H1 (cell line): ENCODE measurements around the gene SRRM3. TPM values are rescaled to one million over a fixed set of nuclear protein-coding genes. Genes with fewer than 3 reads are reported as not detected.

Source experiments
- CTCF ChIA-PET: fragments of 300-600 bp; sonication (Branson Sonifier 250); formaldehyde crosslinking; loops from one replicate; lab custom pipeline; 2021; ENCODE audit not compliant: partially characterized antibody; lab: Charles Lee
- POLR2A ChIA-PET: fragments of 300-600 bp; sonication (Branson Sonifier 250); formaldehyde crosslinking; loops from one replicate; lab custom pipeline; 2021; ENCODE audit warnings: inconsistent platforms; ENCODE audit not compliant: partially characterized antibody; lab: Charles Lee
- DNase-seq, 2 experiments: peaks; one replicate each; pipeline versions ENCODE4 v3.0.0 to v3.0.0-alpha.2; 2010 to 2022; ENCODE audit warnings: low spot score in 2 of 2, low read depth in 1 of 2, mixed read lengths in 1 of 2
- FAIRE-seq: peaks from 2 replicates; lab custom pipeline; 2011; peaks lifted over from hg19 to GRCh38; lab: Jason Lieb, UNC
- H2AFZ ChIP-seq: 2 replicates; pipeline ENCODE4 v1.8.1; 2012; ENCODE audit warnings: low read length, inconsistent platforms
- H2AK5ac ChIP-seq: 2 replicates; pipeline ENCODE4 v1.6.1; 2013; ENCODE audit warnings: low read depth, low read length
- H2BK120ac ChIP-seq: replicated peaks from 2 replicates; pipeline ENCODE3; 2013; ENCODE audit warnings: low read depth, low read length, inconsistent platforms
- H2BK12ac ChIP-seq: 2 replicates; pipeline ENCODE4 v1.6.1; 2013; ENCODE audit warnings: low read depth, low read length
- H2BK15ac ChIP-seq: 2 replicates; pipeline ENCODE4 v1.6.1; 2013; ENCODE audit warnings: low read length
- H2BK20ac ChIP-seq: 2 replicates; pipeline ENCODE4 v1.6.1; 2013; ENCODE audit warnings: low read length
- H2BK5ac ChIP-seq: 2 replicates; pipeline ENCODE4 v1.6.1; 2013; ENCODE audit warnings: low read depth, low read length
- H3K14ac ChIP-seq: 2 replicates; pipeline ENCODE4 v1.6.1; 2013; ENCODE audit warnings: inconsistent platforms; ENCODE audit not compliant: insufficient read length
- H3K18ac ChIP-seq: 2 replicates; pipeline ENCODE4 v1.6.1; 2013; ENCODE audit warnings: low read length; ENCODE audit errors: extremely low read depth
- H3K23ac ChIP-seq: 2 replicates; pipeline ENCODE4 v1.6.1; 2013; ENCODE audit warnings: inconsistent platforms; ENCODE audit not compliant: insufficient read length
- H3K23me2 ChIP-seq: 2 replicates; pipeline ENCODE4 v1.6.1; 2013; ENCODE audit warnings: low read depth, low read length
- H3K27ac ChIP-seq: 2 replicates; pipeline ENCODE4 v1.6.1; 2011; ENCODE audit warnings: low read depth, low read length, inconsistent platforms
- H3K27me3 ChIP-seq, 4 experiments: replicated peaks in 1 of 4; 1 replicate in 1 of 4; 2 replicates in 3 of 4; pipeline versions ENCODE4 v1.6.1 to v1.8.1; 2011 to 2013; ENCODE audit warnings: low read length in 3 of 4, mild to moderate bottlenecking in 3 of 4, inconsistent platforms in 2 of 4, mixed read lengths in 2 of 4, moderate library complexity in 1 of 4; ENCODE audit not compliant: control insufficient read depth in 3 of 4, insufficient read depth in 3 of 4; ENCODE audit errors: extremely low read depth in 1 of 4
- H3K36me3 ChIP-seq, 4 experiments: 2 replicates each; pipeline versions ENCODE4 v1.6.1 to v1.8.1; 2011 to 2013; ENCODE audit warnings: mild to moderate bottlenecking in 4 of 4, low read length in 3 of 4, moderate library complexity in 2 of 4, control low read depth in 1 of 4, inconsistent platforms in 1 of 4; ENCODE audit not compliant: insufficient read depth in 4 of 4, control insufficient read depth in 2 of 4
- H3K4ac ChIP-seq: replicated peaks from 2 replicates; pipeline ENCODE3; 2013; ENCODE audit warnings: low read length, low read depth, mixed read lengths, inconsistent platforms; ENCODE audit not compliant: insufficient read length
- H3K4me1 ChIP-seq, 4 experiments: replicated peaks in 1 of 4; 1 replicate in 1 of 4; 2 replicates in 3 of 4; pipeline versions ENCODE4 v1.6.1 to v1.8.1; 2011 to 2013; ENCODE audit warnings: low read length in 3 of 4, inconsistent platforms in 2 of 4, mixed read lengths in 1 of 4; ENCODE audit not compliant: insufficient read depth in 4 of 4, control insufficient read depth in 3 of 4
- H3K4me2 ChIP-seq, 2 experiments: 2 replicates each; pipeline versions ENCODE4 v1.6.1 to v1.8.1; 2011 to 2013; ENCODE audit warnings: low read depth in 2 of 2, low read length in 2 of 2, control low read depth in 1 of 2, inconsistent platforms in 1 of 2, mild to moderate bottlenecking in 1 of 2; ENCODE audit not compliant: insufficient read depth in 1 of 2
- H3K4me3 ChIP-seq, 4 experiments: fragments of 200-600, 300-600 bp in 1 of 4; sonication (generic), shearing (Covaris generic), sonication (Bioruptor Twin) in 1 of 4; 2 replicates each; pipeline versions ENCODE4 v1.5.1 to v1.8.1; 2011 to 2016; ENCODE audit warnings: low read length in 4 of 4, low read depth in 3 of 4, control low read depth in 2 of 4, inconsistent platforms in 2 of 4, mild to moderate bottlenecking in 2 of 4, mixed read lengths in 1 of 4, moderate library complexity in 1 of 4; ENCODE audit not compliant: insufficient read depth in 2 of 4; ENCODE audit errors: extremely low read depth in 1 of 4
- H3K56ac ChIP-seq: replicated peaks from 2 replicates; pipeline ENCODE3; 2013; ENCODE audit warnings: low read depth, mild to moderate bottlenecking, mixed read lengths, low read length, inconsistent platforms; ENCODE audit not compliant: insufficient read length
- H3K79me1 ChIP-seq: 2 replicates; pipeline ENCODE4 v1.6.1; 2013; ENCODE audit warnings: low read depth, low read length, control low read depth
- H3K79me2 ChIP-seq, 2 experiments: 2 replicates each; pipeline versions ENCODE4 v1.6.1 to v1.8.1; 2012 to 2013; ENCODE audit warnings: low read length in 2 of 2, mild to moderate bottlenecking in 2 of 2, inconsistent platforms in 1 of 2; ENCODE audit not compliant: insufficient read depth in 2 of 2, control insufficient read depth in 1 of 2
- H3K9ac ChIP-seq, 4 experiments: replicated peaks in 1 of 4; 1 replicate in 1 of 4; 2 replicates in 3 of 4; pipeline versions ENCODE4 v1.6.1 to v1.8.1; 2011 to 2013; ENCODE audit warnings: low read depth in 3 of 4, low read length in 3 of 4, control low read depth in 2 of 4, mild to moderate bottlenecking in 2 of 4, moderate library complexity in 2 of 4, inconsistent platforms in 1 of 4; ENCODE audit errors: extremely low read depth in 1 of 4
- H3K9me3 ChIP-seq, 2 experiments: 2 replicates each; pipeline versions ENCODE4 v1.6.1 to v1.8.1; 2012 to 2013; ENCODE audit warnings: mild to moderate bottlenecking in 2 of 2, moderate library complexity in 2 of 2, control low read depth in 1 of 2, inconsistent platforms in 1 of 2, low read depth in 1 of 2, low read length in 1 of 2, mixed read lengths in 1 of 2; ENCODE audit not compliant: insufficient read depth in 2 of 2
- H4K20me1 ChIP-seq, 2 experiments: replicated peaks in 1 of 2; 2 replicates each; pipeline versions ENCODE3 to v1.8.1; 2011 to 2013; ENCODE audit warnings: inconsistent platforms in 2 of 2, low read length in 2 of 2, mild to moderate bottlenecking in 1 of 2; ENCODE audit not compliant: insufficient read depth in 2 of 2, control insufficient read depth in 1 of 2
- H4K5ac ChIP-seq: 2 replicates; pipeline ENCODE4 v1.6.1; 2013; ENCODE audit warnings: low read length, low read depth, mixed read lengths, inconsistent platforms; ENCODE audit not compliant: insufficient read length
- H4K8ac ChIP-seq: 2 replicates; pipeline ENCODE4 v1.8.0; 2013; ENCODE audit warnings: mild to moderate bottlenecking, moderate library complexity, low read length, inconsistent platforms; ENCODE audit not compliant: insufficient read depth; ENCODE audit errors: extremely low read depth
- H4K91ac ChIP-seq: replicated peaks from 2 replicates; pipeline ENCODE3; 2013; ENCODE audit warnings: low read length, mixed read lengths, inconsistent platforms; ENCODE audit not compliant: insufficient read length
- CEBPB ChIP-seq: IDR thresholded peaks from 2 replicates; pipeline ENCODE4 v1.6.1; 2012; ENCODE audit warnings: low read depth, low read length
- EP300 ChIP-seq, 2 experiments: IDR thresholded peaks; 1 replicate in 1 of 2; 2 replicates in 1 of 2; pipeline ENCODE4 v1.6.1; 2011 to 2012; ENCODE audit warnings: low read depth in 2 of 2, low read length in 2 of 2, mild to moderate bottlenecking in 2 of 2, borderline replicate concordance in 1 of 2, inconsistent platforms in 1 of 2, moderate library complexity in 1 of 2
- POLR2A ChIP-seq, 2 experiments: IDR thresholded peaks; 1 replicate in 1 of 2; 2 replicates in 1 of 2; pipeline ENCODE4 v1.6.1; 2011; ENCODE audit warnings: low read depth in 2 of 2, low read length in 2 of 2, mild to moderate bottlenecking in 2 of 2; ENCODE audit errors: control extremely low read depth in 1 of 2
- TAF7 ChIP-seq: optimal IDR thresholded peaks from 2 replicates; pipeline ENCODE3; 2011; ENCODE audit warnings: low read depth, mild to moderate bottlenecking, inconsistent platforms, low read length, moderate library complexity, borderline replicate concordance
- TEAD4 ChIP-seq: IDR thresholded peaks from 2 replicates; pipeline ENCODE4 v1.6.1; 2012; ENCODE audit warnings: low read depth, low read length, inconsistent platforms, mixed read lengths
- WGBS, 2 experiments: shearing (Covaris generic) in 1 of 2; methylation state at CpG; one replicate each; pipeline versions ENCODE4 v1.1.6 to v1.1.7; 2013 to 2015; ENCODE audit warnings: low lambda C conversion rate in 2 of 2, mixed read lengths in 2 of 2, inconsistent platforms in 1 of 2, low coverage in 1 of 2, missing lambda C conversion rate in 1 of 2; ENCODE audit not compliant: insufficient replicate concordance in 2 of 2, insufficient coverage in 1 of 2, insufficient read length in 1 of 2; ENCODE audit errors: extremely low coverage in 1 of 2, missing lambda C conversion rate in 1 of 2; 5-methylcytosine and 5-hydroxymethylcytosine counted together
- polyA plus RNA-seq, 7 experiments: library from polyadenylated mRNA; depleted of rRNA in 3 of 7; stranded (reverse) in 5 of 7; unstranded in 2 of 7; fragments of >200 nt in 5 of 7; fragments of 200-250 nt in 2 of 7; gene quantifications; 1 replicate in 5 of 7; 2 replicates in 1 of 7; 4 replicates in 1 of 7; pipeline versions ENCODE4 v1.2.1 to v1.2.3, GENCODE V29; 2011 to 2013; ENCODE audit warnings: missing spikeins in 2 of 7, mixed read lengths in 2 of 7
- total RNA-seq: library from RNA; stranded (reverse); fragmentation: NEBNext Ultra II Directional; extraction: Animal tissue kit (Norgen Biotek cat#: 25700); gene quantifications from 2 replicates; pipeline ENCODE4 v1.2.1, GENCODE V29; 2021
- TF ChIP-seq, protein P1 (sequence below), 3 experiments: IDR thresholded peaks; 1 replicate in 2 of 3; 2 replicates in 1 of 3; pipeline versions ENCODE4 v1.5.1 to v1.6.1; 2011; ENCODE audit warnings: low read length in 3 of 3, mild to moderate bottlenecking in 3 of 3, inconsistent platforms in 2 of 3, low read depth in 1 of 3, moderate library complexity in 1 of 3; ENCODE audit not compliant: insufficient read depth in 1 of 3; ENCODE audit errors: control extremely low read depth in 1 of 3
- TF ChIP-seq, protein P2 (sequence below): IDR thresholded peaks from 2 replicates; pipeline ENCODE4 v1.6.1; 2012; ENCODE audit warnings: inconsistent platforms

SRRM3 gene
- total and polyA plus RNA-seq, 2 of the 8 experiments (the other 6 are each of a cell fraction or from before 2014, with no cell fraction given), result 10.4 to 17.4 TPM

DNA sequence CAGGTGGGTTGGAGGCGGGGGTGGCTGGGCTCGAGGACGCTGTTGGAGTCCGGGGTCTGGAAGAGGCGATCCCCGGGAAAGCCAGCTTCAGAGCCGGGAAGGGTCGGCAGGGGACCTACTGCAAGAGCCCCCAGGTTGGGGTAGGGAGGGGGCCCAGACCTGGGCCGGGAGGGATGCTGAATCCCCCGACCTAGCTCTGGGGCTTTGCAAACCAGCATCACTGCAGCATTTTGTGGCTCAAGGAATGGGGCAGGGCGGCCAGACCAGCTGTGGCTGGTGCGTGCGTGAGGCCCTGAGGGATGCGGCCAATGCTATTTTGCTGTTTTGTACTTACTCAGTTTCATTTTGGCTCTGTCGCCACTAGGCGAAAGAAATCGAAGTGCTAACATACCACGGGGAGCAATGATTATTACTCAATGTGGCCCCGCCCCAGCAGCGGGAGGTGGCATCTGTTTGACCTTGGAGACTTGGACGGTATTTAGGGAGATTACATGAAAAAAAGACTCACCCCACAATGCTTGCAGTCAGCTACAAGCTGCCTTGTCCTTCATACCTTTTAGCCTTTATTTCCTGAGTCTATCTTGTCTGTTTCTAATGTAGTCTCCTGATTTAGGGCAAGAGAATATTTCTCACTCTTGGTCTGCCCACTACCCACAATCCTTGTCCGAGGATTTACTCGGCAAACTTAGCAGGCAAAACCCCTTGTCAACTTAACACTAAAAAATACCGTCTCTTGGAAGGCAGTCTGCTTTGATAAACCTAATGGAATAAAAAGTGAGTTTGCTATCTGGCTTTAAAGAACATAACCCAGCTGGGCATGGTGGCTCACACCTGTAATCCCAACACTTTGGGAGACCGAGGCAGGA lies 117.0 kb downstream of the SRRM3 start:
- Histone ChIP-seq H4K91ac (peak overlapping the region; percentile 49), H3K14ac (no peak overlapping the region), H3K4ac (no peak overlapping the region), H3K23me2 (peaks cover 4% of the 10 kb centered on the region; the same call in 1 of the 2 replicates), H3K4me3 (peak overlapping the region; percentile 53 to 81 (median 74)), H3K27me3 (no peaks in the 10 kb centered on the region), H2BK120ac (no peak overlapping the region), H2BK5ac (peak overlapping the region; percentile 91), H2BK20ac (no peak overlapping the region), H3K36me3 (peaks cover 0 to 6% (median 0%) of the 10 kb centered on the region in 4 experiments; a peak in 1 of 8 replicates), H4K5ac (peak overlapping the region; percentile 95), H4K8ac (peak overlapping the region; percentile 97), H3K79me2 (no peaks in the 10 kb centered on the region), H4K20me1 (peaks cover 1 to 3% of the 10 kb centered on the region in 2 experiments), H3K56ac (peak overlapping the region; percentile 85), H3K9ac (peak overlapping the region; percentile 58 to 87 (median 78)), H3K23ac (no peak overlapping the region), H2BK12ac (no peak overlapping the region), H3K4me1 (peaks cover 0 to 11% (median 7%) of the 10 kb centered on the region in 4 experiments; a peak in 6 of 7 replicates), H2BK15ac (0 out of 2 replicates have a peak overlapping the region, but pooled peaks have one; percentile 77), H3K79me1 (no peaks in the 10 kb centered on the region), H3K9me3 (no peaks in the 10 kb centered on the region), H3K27ac (peak overlapping the region; percentile 81), H2AK5ac (no peak overlapping the region), H3K4me2 (peak overlapping the region; percentile 67 to 85), H3K18ac (peak overlapping the region; percentile 33), H2AFZ (0 out of 2 replicates have a peak overlapping the region, but pooled peaks have one; percentile 6)
- CTCF ChIA-PET, result interaction anchor here (0.6 to 20.9 kb wide), 11 partner anchors 11 to 295 kb away, joined by 3 to 426 read pairs (median 5); no protein-coding TSS in a partner anchor
- FAIRE-seq, result no peak
- DNase-seq, result no peak
- 11% methylated on average over 25 of the region's 25 CpGs; no CpG with 5 or more reads in 1 of the 2 experiments for WGBS, 2 experiments
- POLR2A ChIA-PET, result interaction anchor here (0.7 to 4.7 kb wide), 35 partner anchors 9 to 399 kb away, joined by 3 to 31 read pairs (median 4); partner anchors contain the start of genes HSPB1, MDH2, STYXL1 and YWHAG
- TF ChIP-seq TEAD4 (0 out of 2 replicates have a peak, but pooled peaks have one; percentile 34), EP300 (IDR thresholded peaks at IDR 0.05; ENCODE audit: borderline replicate concordance in 1 of 2, low read depth in 2 of 2, low read length in 2 of 2) (no peak), POLR2A (IDR thresholded peaks at IDR 0.05; ENCODE audit: control extremely low read depth in 1 of 2, low read depth in 2 of 2, low read length in 2 of 2) (peak in 1 of 2 experiments; percentile 64; a peak in 2 of 3 replicates), TAF7 (peak; percentile 8), CEBPB (peak; percentile 63)
- TF ChIP-seq, protein P1, sequence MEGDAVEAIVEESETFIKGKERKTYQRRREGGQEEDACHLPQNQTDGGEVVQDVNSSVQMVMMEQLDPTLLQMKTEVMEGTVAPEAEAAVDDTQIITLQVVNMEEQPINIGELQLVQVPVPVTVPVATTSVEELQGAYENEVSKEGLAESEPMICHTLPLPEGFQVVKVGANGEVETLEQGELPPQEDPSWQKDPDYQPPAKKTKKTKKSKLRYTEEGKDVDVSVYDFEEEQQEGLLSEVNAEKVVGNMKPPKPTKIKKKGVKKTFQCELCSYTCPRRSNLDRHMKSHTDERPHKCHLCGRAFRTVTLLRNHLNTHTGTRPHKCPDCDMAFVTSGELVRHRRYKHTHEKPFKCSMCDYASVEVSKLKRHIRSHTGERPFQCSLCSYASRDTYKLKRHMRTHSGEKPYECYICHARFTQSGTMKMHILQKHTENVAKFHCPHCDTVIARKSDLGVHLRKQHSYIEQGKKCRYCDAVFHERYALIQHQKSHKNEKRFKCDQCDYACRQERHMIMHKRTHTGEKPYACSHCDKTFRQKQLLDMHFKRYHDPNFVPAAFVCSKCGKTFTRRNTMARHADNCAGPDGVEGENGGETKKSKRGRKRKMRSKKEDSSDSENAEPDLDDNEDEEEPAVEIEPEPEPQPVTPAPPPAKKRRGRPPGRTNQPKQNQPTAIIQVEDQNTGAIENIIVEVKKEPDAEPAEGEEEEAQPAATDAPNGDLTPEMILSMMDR (IDR thresholded peaks at IDR 0.05; ENCODE audit: control extremely low read depth in 1 of 3, insufficient read depth in 1 of 3, low read depth in 1 of 3, low read length in 3 of 3), result peak in 1 of 3 experiments; percentile 13; a peak in 1 of 4 replicates
- TF ChIP-seq, protein P2, sequence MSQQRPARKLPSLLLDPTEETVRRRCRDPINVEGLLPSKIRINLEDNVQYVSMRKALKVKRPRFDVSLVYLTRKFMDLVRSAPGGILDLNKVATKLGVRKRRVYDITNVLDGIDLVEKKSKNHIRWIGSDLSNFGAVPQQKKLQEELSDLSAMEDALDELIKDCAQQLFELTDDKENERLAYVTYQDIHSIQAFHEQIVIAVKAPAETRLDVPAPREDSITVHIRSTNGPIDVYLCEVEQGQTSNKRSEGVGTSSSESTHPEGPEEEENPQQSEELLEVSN, result peak; percentile 6; the same call in 1 of the 2 replicates
